Activated gamma-delta T cell treated with anti-CD3 and anti-CD28 coated beads, Interleukin-2, amount 50 U/mL, for 16 hours (primary cell): ENCODE results near the gene GPR148.
A peak's percentile ranks its signal among the peaks of the same experiment; 100 is the strongest.
"Not testable (repeated sequence)": the region's sequence is repeated elsewhere in the genome, so short reads cannot be mapped to it uniquely, and the experiment has no call there.

Experiments
- DNase-seq: peaks from one replicate; pipeline ENCODE4 v3.0.0-alpha.2; 2020; ENCODE audit warnings: low read depth

Gene GPR148

GRCh38 chr2:130728549-130729316 lies at the start of gene GPR148:
Gene GPR148 (plus strand): TSS chr2:130729070. CDS start chr2:130729152, 82 bp downstream.
- DNase-seq = no peak

- DNase-seq = not testable (repeated sequence)
Measured at GRCh38 chr2:130692041-130692770, 36.7 kb upstream of the GPR148 start.

GRCh38 chr2:130693474-130693873 lies 35.4 kb upstream of the GPR148 start:
- DNase-seq = not testable (repeated sequence)

GRCh38 chr2:130703250-130703649 lies 25.6 kb upstream of the GPR148 start:
- DNase-seq = not testable (repeated sequence)

GRCh38 chr2:130714795-130715194 lies 14.1 kb upstream of the GPR148 start:
- not testable (repeated sequence) for DNase-seq

- DNase-seq = no peak
Measured at GRCh38 chr2:130720036-130720435, 8.8 kb upstream of the GPR148 start.

GRCh38 chr2:130720528-130720927 lies 8.3 kb upstream of the GPR148 start:
- DNase-seq = no peak

- DNase-seq = no peak
Measured at GRCh38 chr2:130724455-130724854, 4.4 kb upstream of the GPR148 start.

GRCh38 chr2:130726614-130727180 lies 2.2 kb upstream of the GPR148 start:
- no peak for DNase-seq

GRCh38 chr2:130727286-130727924 lies 1.5 kb upstream of the GPR148 start:
- peak; percentile 67 for DNase-seq

GRCh38 chr2:130728007-130728454 lies 839 bp upstream of the GPR148 start:
- no peak for DNase-seq

GRCh38 chr2:130729322-130730299 lies 741 bp downstream of the GPR148 start:
- DNase-seq = no peak

- not testable (repeated sequence) for DNase-seq
Measured at GRCh38 chr2:130732257-130732656, 3.4 kb downstream of the GPR148 start.

GRCh38 chr2:130735200-130735599 lies 6.3 kb downstream of the GPR148 start:
- no peak for DNase-seq

GRCh38 chr2:130736487-130736886 lies 7.6 kb downstream of the GPR148 start:
- no peak for DNase-seq

GRCh38 chr2:130737592-130737991 lies 8.7 kb downstream of the GPR148 start:
- no peak for DNase-seq

- DNase-seq = no peak
Measured at GRCh38 chr2:130740671-130741070, 11.8 kb downstream of the GPR148 start.

GRCh38 chr2:130743278-130743677 lies 14.4 kb downstream of the GPR148 start:
- DNase-seq = no peak

GRCh38 chr2:130744287-130745117 lies 15.6 kb downstream of the GPR148 start:
- no peak for DNase-seq

- DNase-seq = no peak
Measured at GRCh38 chr2:130749078-130749477, 20.2 kb downstream of the GPR148 start.
